Natural killer cell treated with Interleukin-12 subunit alpha and Interleukin-12 subunit beta and Interleukin-15 and Interleukin-18, amount 100 ng/mL, for 72 hours (primary cell): ENCODE data around the gene PTTG1IP. TPM values are rescaled to one million over a fixed set of nuclear protein-coding genes. Genes with fewer than 3 reads are reported as not detected.

Experiments
- ATAC-seq, 2 donors: fragments of 150-1000 bp; cut with Tn5 transposase in 1 of 2; sonication (Bioruptor Pico), chemical (Tn5 transposase) in 1 of 2; 2 replicates each; pipeline ENCODE4 v1.10.0; 2021
- DNase-seq: peaks from one replicate; pipeline ENCODE4 v3.0.0; 2022; ENCODE audit warnings: low spot score
- H3K27ac Mint-ChIP-seq, 2 donors: 1 replicate in 1 of 2; 2 replicates in 1 of 2; pipeline ENCODE4 v1.8.0; 2022; ENCODE audit warnings: mixed read lengths in 2 of 2, mild to moderate bottlenecking in 1 of 2, moderate library complexity in 1 of 2
- H3K27me3 Mint-ChIP-seq, 2 donors: 1 replicate in 1 of 2; 2 replicates in 1 of 2; pipeline ENCODE4 v1.8.0; 2022; ENCODE audit warnings: mixed read lengths in 2 of 2
- H3K36me3 Mint-ChIP-seq: one replicate; pipeline ENCODE4 v1.8.0; 2022; ENCODE audit warnings: mixed read lengths
- H3K4me1 Mint-ChIP-seq, 2 donors: 1 replicate in 1 of 2; 2 replicates in 1 of 2; pipeline ENCODE4 v1.8.0; 2022; ENCODE audit warnings: low read depth in 2 of 2, mixed read lengths in 2 of 2, mild to moderate bottlenecking in 1 of 2
- H3K4me3 Mint-ChIP-seq: one replicate; pipeline ENCODE4 v1.8.0; 2022; ENCODE audit warnings: mixed read lengths
- H3K9me3 Mint-ChIP-seq: 2 replicates; pipeline ENCODE4 v1.8.0; 2022; ENCODE audit warnings: mixed read lengths
- total RNA-seq, 2 donors: library from RNA; stranded (reverse); gene quantifications; one replicate each; pipeline ENCODE4 v1.2.3, GENCODE V29; 2022

PTTG1IP gene
- total RNA-seq, 2 donors from 2014 or later = 69.4 to 81.7 TPM

- peak in 1 of 2 donors; percentile 17 for ATAC-seq
- Mint-ChIP-seq H3K4me1 (peaks cover 17 to 36% of the 10 kb centered on the region in 2 donors), H3K9me3 (no peaks in the 10 kb centered on the region), H3K4me3 (no peak overlapping the region), H3K27me3 (no peaks in the 10 kb centered on the region), H3K27ac (peak overlapping the region in 1 of 2 donors; percentile 12), H3K36me3 (peaks cover 28% of the 10 kb centered on the region)
- no peak for DNase-seq
Observed at GRCh38 chr21:44904141-44904923, 30.8 kb upstream of the PTTG1IP start.

GRCh38 chr21:44903689-44904088, 30.2 kb upstream of the PTTG1IP start:
- Mint-ChIP-seq H3K27me3 (no peaks in the 10 kb centered on the region), H3K27ac (peak overlapping the region in 1 of 2 donors; percentile 12), H3K9me3 (no peaks in the 10 kb centered on the region), H3K4me3 (no peak overlapping the region), H3K4me1 (peaks cover 17 to 31% of the 10 kb centered on the region in 2 donors), H3K36me3 (peaks cover 23% of the 10 kb centered on the region)
- DNase-seq (no peak), ATAC-seq (no peak)

DNA sequence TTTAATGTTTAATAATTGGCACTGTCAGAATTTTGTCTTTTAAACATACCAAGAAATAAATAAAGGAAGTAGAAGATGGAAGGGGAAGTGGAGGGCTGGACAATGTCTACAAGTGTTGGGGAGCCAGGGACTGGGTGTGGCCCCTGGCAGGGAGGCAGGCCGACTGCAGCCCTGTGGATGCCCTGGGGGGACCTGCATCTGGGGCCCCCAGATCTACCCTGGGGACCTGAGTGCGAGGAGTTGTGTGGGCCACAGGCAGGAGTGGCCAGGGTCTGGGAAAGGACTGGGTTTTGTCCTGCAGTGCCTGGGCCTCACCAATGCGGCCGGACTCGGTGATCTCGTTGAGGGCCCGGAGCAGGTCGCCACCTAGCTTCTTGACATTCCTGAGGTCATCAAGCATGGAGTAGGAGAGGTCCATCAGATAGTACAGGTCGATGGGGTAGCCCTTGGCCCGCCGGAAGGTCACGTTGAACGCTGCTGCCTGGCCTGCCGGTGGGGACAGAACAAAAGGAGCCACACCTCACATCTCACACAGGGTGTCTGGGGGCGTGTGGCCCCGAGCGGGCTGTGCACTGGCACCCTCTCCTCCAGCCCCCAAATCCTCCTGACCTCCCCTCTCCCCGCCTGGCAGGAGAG, 29.7 kb upstream of the PTTG1IP start:
- DNase-seq = no peak
- H3K4me3 Mint-ChIP-seq = no peak overlapping the region
- H3K4me1 Mint-ChIP-seq = peaks cover 21 to 29% of the 10 kb centered on the region in 2 donors
- H3K36me3 Mint-ChIP-seq = peaks cover 23% of the 10 kb centered on the region
- H3K27ac Mint-ChIP-seq = peak overlapping the region; percentile 60 to 73
- H3K9me3 Mint-ChIP-seq = no peaks in the 10 kb centered on the region
- no peak for ATAC-seq
- no peaks in the 10 kb centered on the region for H3K27me3 Mint-ChIP-seq

DNA sequence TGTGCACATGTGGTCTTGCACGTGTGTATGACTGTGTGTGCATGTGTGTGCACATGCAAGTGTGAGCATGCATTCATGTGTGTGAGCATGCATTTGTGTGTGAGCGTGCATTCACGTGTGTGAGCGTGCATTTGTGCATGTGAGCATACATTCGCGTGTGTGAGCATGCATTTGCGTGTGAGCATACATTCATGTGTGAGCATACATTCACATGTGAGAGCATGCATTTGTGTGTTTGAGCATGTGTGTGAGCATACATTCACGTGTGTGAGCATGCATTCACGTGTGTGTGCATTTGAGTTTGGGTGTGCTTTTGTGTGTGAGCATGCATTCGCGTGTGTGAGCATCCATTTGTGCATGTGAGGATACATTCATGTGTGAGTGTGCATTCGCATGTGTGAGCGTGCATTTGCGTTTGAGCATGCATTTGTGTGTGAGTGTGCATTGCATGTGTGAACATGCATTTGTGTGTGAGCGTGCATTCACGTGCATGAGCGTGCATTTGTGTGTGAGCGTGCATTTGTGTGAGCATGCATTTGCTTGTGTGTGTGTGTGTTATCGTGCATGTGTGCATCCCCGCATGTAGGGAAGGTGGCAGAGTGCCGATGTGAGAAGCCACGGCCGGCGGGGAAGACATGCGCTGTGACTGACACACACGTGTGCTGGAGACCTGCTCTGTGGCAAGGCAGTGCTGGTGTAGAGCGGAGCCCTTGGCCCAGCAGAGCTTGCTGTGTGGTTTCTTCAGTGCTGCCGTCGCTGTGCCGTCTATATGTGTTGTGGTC, 29.0 kb upstream of the PTTG1IP start:
- ATAC-seq (no peak), DNase-seq (no peak)
- Mint-ChIP-seq H3K4me3 (no peak overlapping the region), H3K27me3 (no peaks in the 10 kb centered on the region), H3K4me1 (peaks cover 21 to 29% of the 10 kb centered on the region in 2 donors), H3K9me3 (no peaks in the 10 kb centered on the region), H3K36me3 (peaks cover 23% of the 10 kb centered on the region), H3K27ac (peak overlapping the region; percentile 60 to 73)

DNA sequence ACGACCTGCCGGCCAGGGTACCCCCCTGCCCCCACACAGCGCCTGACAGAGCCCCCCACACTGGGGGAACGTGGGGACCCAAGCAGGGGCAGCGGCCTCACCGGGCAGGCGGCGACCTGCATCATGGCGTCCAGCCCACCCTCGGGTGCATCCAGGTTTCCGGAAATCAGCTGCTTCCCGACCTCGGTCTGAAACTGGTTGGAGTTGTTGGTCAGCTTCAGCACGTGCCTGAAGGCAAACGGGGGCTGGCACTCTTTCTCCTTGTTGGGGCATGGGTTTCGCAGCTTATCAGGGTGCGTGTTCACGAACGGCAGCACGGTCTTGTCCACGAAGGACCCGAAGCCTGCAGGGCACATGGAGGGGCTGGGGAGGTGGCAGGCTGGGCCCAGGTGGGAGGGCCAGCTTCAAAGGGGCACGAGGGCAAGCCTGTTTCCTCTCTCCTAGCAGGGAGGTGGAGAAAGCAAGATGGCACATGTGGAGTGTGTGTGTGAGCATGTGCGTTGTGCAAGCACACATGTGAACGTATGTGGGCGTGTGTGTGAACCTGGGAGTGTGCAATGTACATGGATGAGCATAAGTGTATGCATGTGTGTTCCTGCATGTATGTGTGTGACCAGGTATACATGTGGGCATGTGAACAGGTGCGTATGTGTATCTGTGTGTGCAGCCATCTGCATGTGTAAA, 28.0 kb upstream of the PTTG1IP start:
- peaks cover 21 to 28% of the 10 kb centered on the region in 2 donors for H3K4me1 Mint-ChIP-seq
- ATAC-seq (no peak), DNase-seq (no peak)
- no peak overlapping the region for H3K4me3 Mint-ChIP-seq
- H3K36me3 Mint-ChIP-seq = peaks cover 23% of the 10 kb centered on the region
- H3K27me3 Mint-ChIP-seq = no peaks in the 10 kb centered on the region
- no peaks in the 10 kb centered on the region for H3K9me3 Mint-ChIP-seq
- H3K27ac Mint-ChIP-seq = no peak overlapping the region

DNA sequence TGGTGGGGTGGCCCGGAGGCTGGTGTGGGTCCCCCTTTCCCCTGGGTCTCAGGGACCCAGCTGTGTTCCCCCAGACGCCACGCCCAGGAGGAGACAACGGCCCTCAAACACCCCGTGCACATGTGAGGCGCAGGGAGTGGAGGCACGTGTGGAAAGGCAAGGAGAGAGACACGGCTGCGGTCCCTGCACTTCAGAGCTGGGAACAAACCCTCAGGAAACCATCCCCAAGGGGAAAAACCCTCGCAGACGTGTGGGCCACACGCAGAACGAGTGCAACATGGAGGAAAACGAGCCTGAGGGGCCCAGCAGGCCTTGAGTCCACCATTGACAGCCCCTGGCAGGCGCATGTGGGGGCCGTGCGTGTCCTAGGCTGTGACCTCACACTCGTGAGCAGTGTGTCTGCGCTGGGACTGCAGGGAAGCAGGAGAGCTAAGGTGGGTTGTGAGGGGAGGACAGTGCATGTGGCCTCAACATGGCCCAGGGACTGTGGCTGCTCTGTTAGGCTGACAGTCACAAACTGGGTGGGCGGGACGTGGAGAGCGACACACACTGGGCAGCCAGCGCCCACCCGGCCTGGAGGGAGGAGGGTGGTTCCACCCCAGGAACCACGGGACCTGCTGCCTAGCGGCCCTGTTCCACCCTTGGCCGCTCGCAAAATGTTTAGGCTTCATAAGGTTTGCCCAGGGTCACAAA, 27.2 kb upstream of the PTTG1IP start:
- DNase-seq (no peak), ATAC-seq (no peak)
- Mint-ChIP-seq H3K4me3 (no peak overlapping the region), H3K27me3 (no peaks in the 10 kb centered on the region), H3K9me3 (no peaks in the 10 kb centered on the region), H3K27ac (no peak overlapping the region), H3K4me1 (peaks cover 21 to 26% of the 10 kb centered on the region in 2 donors), H3K36me3 (peaks cover 23% of the 10 kb centered on the region)

GRCh38 chr21:44899768-44900558, 26.5 kb upstream of the PTTG1IP start:
- Mint-ChIP-seq H3K27me3 (no peaks in the 10 kb centered on the region), H3K4me1 (peaks cover 21 to 24% of the 10 kb centered on the region in 2 donors), H3K36me3 (peaks cover 23% of the 10 kb centered on the region), H3K27ac (no peak overlapping the region), H3K4me3 (no peak overlapping the region), H3K9me3 (no peaks in the 10 kb centered on the region)
- ATAC-seq (no peak), DNase-seq (no peak)

GRCh38 chr21:44898851-44899767, 25.6 kb upstream of the PTTG1IP start:
- peaks cover 13 to 17% of the 10 kb centered on the region in 2 donors for H3K4me1 Mint-ChIP-seq
- H3K27ac Mint-ChIP-seq = no peak overlapping the region
- H3K27me3 Mint-ChIP-seq = no peaks in the 10 kb centered on the region
- peaks cover 16% of the 10 kb centered on the region for H3K36me3 Mint-ChIP-seq
- no peaks in the 10 kb centered on the region for H3K9me3 Mint-ChIP-seq
- H3K4me3 Mint-ChIP-seq = no peak overlapping the region
- DNase-seq = no peak
- ATAC-seq = no peak

DNA sequence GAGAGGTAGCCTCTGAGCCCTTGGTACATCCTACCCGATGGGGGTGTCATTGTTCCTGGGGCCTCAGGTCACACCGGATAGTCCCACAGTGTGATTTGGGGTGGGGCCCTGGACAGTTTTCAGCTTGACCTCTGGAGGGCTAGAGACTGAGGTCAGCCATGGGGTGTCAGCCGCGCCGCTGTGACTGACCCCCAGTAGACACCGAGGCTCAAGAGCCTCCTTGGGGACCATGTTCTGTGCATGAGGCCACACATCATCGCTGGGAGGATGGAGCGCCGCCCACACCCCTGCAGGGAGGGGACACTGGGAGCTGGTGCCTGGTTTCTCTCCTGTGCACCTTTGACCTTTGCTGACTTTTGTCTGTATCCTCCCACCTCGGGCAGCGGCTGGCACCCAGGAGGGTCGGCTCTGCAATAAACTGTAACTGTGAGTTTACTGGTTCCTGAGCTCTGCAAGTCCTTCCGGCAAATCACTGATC, 24.6 kb upstream of the PTTG1IP start:
- DNase-seq = no peak
- ATAC-seq = no peak
- Mint-ChIP-seq H3K36me3 (peaks cover 14% of the 10 kb centered on the region), H3K27ac (no peak overlapping the region), H3K27me3 (no peaks in the 10 kb centered on the region), H3K9me3 (no peaks in the 10 kb centered on the region), H3K4me3 (no peak overlapping the region), H3K4me1 (peaks cover 18 to 22% of the 10 kb centered on the region in 2 donors)

GRCh38 chr21:44897326-44898010, 24.0 kb upstream of the PTTG1IP start:
- Mint-ChIP-seq H3K27ac (no peak overlapping the region), H3K27me3 (no peaks in the 10 kb centered on the region), H3K4me1 (peaks cover 12 to 17% of the 10 kb centered on the region in 2 donors), H3K4me3 (no peak overlapping the region), H3K9me3 (no peaks in the 10 kb centered on the region), H3K36me3 (peaks cover 8% of the 10 kb centered on the region)
- DNase-seq (no peak), ATAC-seq (peak in 1 of 2 donors; percentile 3)

DNA sequence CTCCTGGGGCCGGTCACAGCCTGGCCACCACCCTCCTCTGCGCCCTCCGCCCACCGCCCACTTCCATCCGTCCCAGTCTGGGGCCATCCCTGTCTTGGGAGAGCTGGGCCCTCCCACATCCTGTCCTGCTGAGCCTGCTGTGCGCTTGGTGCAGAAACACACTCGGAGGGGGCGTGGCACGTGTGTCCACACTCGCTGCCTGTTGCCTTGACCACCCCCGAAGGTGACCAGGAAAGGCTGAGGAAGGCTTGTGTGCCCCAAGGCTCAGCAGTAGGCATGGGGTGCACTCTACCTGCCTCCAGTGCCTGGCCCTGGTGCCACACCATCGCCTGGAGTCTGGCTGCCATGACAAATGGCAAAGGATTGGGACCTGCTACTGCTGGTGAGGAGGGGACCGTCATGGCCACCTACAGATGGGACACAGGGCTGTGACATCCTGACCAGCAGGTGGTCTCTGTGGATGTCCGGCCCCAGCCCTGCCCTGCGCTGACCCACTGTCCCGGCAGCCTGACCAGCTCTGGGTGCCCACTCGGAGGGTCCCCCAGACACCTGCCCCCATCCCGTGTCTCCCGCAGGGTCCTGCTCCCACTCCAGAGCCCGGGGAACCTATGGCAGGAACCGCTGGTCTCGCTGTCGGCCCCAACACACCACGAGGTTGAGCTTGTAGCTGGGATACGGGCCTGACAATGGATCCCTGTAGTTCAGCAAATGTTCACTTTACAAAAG, 23.2 kb upstream of the PTTG1IP start:
- ATAC-seq = no peak
- Mint-ChIP-seq H3K27ac (no peak overlapping the region), H3K4me3 (no peak overlapping the region), H3K27me3 (no peaks in the 10 kb centered on the region), H3K36me3 (peaks cover under 1% of the 10 kb centered on the region), H3K4me1 (peaks cover 10 to 12% of the 10 kb centered on the region in 2 donors), H3K9me3 (no peaks in the 10 kb centered on the region)
- no peak for DNase-seq
